ENCODE data around the gene PHACTR3.

DNA sequence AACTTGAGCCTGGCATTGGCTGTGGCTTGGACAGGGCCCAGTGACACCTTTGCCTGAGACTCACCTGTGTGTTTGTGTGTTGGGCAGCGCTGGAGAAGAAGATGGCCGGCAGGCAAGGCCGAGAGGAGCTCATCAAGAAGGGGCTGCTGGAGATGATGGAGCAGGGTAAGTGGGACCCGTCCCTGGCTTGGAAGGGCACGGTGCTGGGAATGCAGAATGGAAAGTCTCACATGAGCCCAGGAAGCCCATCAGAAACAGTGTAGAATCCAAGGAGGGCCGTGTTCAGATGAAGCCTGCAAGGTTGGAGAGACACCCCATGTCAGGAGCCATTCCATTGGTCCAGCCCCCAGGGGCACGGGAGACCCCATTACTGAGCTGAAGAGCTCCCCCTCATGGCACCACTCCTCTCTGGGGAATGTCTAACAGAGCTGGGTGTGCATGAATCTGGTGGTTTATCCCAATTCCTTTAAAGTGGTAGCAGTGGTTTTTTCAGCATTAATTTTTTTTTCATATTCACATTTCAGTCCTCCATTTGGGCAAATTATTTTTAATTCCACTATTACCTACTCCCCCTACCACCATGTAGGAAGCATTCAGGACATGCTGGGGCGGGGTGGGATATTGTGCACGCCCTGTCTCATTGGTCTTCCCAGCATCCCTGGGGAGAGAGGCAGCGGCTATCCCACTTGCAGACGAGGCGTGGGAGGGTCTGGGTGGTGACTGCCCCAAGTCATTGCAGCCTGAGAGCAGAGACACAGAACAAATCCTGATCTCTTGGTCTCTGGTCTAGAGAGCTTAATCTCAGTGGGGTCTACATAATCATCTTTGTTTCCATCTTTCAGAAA, 143.6 kb downstream of the PHACTR3 start:
- TF ChIP-seq, protein P1, sequence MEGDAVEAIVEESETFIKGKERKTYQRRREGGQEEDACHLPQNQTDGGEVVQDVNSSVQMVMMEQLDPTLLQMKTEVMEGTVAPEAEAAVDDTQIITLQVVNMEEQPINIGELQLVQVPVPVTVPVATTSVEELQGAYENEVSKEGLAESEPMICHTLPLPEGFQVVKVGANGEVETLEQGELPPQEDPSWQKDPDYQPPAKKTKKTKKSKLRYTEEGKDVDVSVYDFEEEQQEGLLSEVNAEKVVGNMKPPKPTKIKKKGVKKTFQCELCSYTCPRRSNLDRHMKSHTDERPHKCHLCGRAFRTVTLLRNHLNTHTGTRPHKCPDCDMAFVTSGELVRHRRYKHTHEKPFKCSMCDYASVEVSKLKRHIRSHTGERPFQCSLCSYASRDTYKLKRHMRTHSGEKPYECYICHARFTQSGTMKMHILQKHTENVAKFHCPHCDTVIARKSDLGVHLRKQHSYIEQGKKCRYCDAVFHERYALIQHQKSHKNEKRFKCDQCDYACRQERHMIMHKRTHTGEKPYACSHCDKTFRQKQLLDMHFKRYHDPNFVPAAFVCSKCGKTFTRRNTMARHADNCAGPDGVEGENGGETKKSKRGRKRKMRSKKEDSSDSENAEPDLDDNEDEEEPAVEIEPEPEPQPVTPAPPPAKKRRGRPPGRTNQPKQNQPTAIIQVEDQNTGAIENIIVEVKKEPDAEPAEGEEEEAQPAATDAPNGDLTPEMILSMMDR (IDR thresholded peaks at IDR 0.05): no peak
- TF ChIP-seq POLR2A (IDR thresholded peaks at IDR 0.05): no peak

All from tibial nerve (tissue), 3 donors.